CD4-positive, alpha-beta T cell treated with Interleukin-10 for 1 hour (primary cell): Measurements from ENCODE around the gene APPL2.
"Not testable (repeated sequence)": the region's sequence is repeated elsewhere in the genome, so short reads cannot be mapped to it uniquely, and the experiment has no call there.

ENCODE experiments used
- DNase-seq: peaks from one replicate; pipeline ENCODE4 v3.0.0-alpha.2; 2020

Gene APPL2

DNA sequence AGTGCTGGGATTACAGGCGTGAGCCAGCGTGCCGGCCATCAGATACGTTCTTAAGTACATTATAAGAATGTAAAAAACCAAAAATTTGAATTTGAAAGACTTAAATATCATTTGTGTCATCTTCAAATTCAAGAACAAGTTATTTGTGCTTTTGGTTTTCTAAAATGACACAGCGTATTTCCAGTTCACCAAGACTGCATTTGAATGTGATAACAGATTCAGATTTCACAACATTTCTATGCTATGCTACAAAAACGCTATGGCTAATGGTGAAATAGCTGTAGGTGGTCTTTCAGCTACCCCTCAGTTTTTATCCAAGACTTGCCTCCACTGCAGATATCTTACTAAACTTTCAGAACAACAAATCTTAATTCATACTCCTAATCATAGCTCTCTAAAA is 46.7 kb downstream of the APPL2 start:
- no peak for DNase-seq

DNA sequence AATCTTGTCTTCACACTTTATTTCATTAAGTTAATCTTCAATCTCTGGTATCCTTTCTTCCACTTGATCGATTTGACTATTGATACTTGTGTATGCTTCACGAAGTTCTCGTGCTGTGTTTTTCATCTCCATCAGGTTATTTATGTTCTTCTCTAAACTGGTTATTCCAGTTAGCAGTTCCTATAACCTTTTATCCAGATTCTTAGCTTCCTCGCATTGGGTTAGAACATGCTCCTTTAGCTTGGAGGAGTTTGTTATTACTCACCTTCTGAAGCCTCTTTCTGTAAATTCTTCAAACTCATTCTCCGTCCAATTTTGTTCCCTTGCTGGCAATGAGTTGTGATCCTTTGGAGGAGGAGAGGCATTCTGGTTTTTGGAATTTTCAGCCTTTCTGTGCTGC is 52.0 kb downstream of the APPL2 start:
- not testable (repeated sequence) for DNase-seq

- not testable (repeated sequence) for DNase-seq
Measured at GRCh38 chr12:105183406-105183805, 52.6 kb downstream of the APPL2 start.

GRCh38 chr12:105179114-105179513 is 56.9 kb downstream of the APPL2 start:
- DNase-seq: not testable (repeated sequence)

DNA sequence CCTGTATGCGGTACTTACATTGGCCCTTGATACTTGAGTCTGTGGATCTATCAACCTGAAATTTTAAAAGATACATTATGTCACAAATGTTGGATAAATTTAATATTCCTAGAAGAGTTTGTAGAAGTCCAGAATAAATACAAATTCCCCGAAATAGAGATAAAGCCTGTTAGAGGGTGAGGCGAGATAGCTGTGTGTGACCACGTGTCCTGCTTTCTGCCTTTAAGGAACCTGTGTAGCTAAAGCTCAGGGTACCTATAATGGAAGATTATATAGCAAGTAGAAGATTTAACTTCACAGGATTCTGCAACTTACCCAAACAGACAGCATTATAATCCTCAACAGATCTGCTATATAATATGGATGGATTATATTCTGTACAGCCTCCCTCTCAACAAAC is 58.8 kb downstream of the APPL2 start:
- DNase-seq: no peak

DNA sequence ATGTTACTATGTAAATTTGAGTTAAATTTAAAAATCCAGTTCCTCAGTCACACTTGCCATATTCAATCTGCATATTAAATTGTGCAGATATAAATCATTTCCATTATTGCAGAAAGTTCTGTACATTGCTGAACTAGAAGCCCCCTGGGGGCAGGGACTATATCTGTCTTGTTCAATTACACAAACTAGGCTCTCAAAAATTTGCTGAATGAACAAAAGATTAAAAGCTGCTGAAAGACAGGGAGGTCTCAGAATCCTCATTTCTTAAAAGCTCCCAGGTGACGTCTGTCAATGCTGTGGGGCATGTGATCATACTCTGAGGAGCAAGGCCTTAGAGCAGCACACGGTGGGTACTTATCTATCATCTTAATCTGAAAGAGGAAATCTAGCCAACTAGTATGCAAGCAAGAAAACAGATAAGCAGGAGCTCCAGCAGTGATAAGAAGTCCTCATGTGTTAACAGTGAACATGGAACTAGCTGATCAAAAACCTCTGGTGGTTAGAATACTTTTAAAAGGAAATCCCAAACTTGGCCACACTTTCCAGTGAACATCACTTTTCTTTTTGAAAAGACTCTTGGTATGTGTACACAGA is 60.5 kb downstream of the APPL2 start:
- no peak for DNase-seq

DNA sequence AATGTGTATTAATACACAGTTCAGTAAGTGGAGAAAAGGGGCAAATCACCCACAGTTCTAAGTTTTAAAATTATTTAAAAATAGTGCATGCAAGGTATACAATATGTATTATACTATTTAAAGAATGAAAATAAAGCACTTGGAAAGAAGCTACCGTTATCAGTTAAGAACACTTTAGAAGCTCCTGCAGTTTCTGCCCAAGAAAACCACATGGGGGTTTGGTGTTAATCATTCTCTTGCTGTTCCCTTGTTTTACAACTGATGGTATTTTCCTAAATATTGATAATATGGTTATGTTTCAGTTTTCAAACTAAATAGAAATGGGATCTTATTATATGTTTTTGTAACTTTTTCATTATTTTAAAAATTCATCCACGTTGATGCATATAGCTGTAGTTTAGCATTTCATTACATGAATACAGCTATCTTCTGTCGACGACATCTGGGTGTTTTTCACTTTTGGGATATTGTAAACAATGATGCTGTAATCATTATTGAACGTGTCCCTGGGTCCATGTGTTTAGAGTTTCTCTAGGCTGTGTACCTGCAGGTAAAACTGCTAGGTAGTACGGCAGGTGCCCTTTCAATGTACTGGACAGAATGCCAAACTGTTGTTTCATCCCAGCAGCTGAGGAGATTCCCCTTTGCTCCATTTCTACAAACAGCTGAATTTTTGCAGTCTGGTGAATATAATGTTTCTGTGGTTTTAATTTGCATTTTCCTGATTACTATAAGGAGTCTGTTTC is 64.1 kb downstream of the APPL2 start:
- no peak for DNase-seq

- no peak for DNase-seq
Measured at GRCh38 chr12:105170139-105170538, 65.8 kb downstream of the APPL2 start.

- DNase-seq: no peak
Measured at GRCh38 chr12:105168006-105168405, 68.0 kb downstream of the APPL2 start.

GRCh38 chr12:105167346-105167745 is 68.6 kb downstream of the APPL2 start:
- DNase-seq: no peak

DNA sequence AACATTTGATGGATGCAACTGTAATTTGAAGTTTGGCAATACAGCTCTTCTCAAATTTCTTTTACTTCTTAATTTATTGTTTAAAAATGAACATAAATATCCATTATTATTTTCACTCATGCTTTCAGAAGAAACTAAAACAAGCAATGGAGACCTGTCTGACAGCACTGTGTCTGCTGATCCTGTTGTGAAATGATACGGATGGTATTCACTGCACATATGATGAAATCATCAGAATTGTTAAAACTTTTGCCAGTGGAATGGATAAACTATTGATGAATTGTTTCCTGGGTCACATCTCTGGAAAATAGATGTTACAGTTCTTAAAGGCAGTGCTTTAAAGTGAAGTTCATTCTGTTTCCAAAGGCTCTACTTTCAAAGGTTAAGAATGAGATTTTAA is 69.2 kb downstream of the APPL2 start:
- DNase-seq: no peak

- no peak for DNase-seq
Measured at GRCh38 chr12:105164068-105164467, 71.9 kb downstream of the APPL2 start.

- no peak for DNase-seq
Measured at GRCh38 chr12:105162174-105162573, 73.8 kb downstream of the APPL2 start.

GRCh38 chr12:105158876-105159275 is 77.1 kb downstream of the APPL2 start:
- DNase-seq: no peak

GRCh38 chr12:105157606-105158005 is 78.4 kb downstream of the APPL2 start:
- no peak for DNase-seq

- DNase-seq: no peak
Measured at GRCh38 chr12:105156260-105156659, 79.7 kb downstream of the APPL2 start.

DNA sequence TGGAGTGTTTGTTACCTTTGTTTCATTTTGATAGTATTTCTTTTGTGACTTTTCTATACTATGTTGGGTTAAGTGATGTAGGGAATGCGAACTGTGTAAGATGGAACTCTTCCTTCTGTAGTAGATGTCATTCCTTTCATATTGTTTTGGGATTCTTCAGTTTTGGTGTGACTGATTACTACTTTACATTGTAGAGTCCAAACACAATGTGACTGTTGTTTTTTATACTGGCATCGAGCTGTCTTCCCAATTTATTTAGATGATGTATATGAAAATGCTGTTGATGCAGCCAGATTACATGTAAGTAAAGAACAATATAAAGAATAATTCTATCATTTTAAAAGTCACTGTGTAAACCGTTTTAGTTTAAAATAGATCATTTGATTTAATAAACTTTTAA is 93.7 kb downstream of the APPL2 start:
- no peak for DNase-seq

DNA sequence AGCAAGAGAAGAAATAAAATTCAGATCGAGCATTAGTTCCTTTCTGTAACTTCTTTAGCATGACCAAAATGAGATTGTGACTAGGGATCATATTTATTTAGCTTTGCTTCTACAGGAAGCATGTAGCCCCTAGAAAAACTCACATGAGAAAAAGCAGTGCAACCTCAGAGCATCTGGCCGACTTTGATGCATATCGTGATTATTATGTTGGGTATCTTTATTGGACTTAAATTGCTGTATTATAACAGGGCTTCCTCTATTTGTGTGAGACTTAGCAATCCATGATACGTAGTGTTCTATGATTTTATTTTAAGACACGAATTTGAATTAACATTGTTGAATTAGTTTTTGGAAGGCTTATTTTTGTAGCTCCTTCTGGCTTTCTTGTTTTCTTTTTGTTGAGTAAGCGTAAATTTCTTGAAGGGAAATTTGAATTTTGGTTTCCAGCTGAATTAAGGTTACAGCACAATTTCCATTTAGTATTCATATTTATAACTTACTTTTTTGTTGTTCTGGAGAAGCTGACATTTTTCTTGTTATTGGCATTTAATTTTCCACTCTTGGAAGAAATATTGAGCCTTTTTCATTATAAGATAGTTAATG is 94.6 kb downstream of the APPL2 start:
- DNase-seq: no peak

- no peak for DNase-seq
Measured at GRCh38 chr12:105138248-105138647, 97.7 kb downstream of the APPL2 start.
